H1 (cell line): ENCODE measurements around the gene AGPS. TPM values are rescaled to one million over a fixed set of nuclear protein-coding genes. Genes with fewer than 3 reads are reported as not detected.

ENCODE experiments used
- CTCF ChIA-PET: fragments of 300-600 bp; sonication (Branson Sonifier 250); formaldehyde crosslinking; loops from one replicate; lab custom pipeline; 2021; ENCODE audit not compliant: partially characterized antibody; lab: Charles Lee
- POLR2A ChIA-PET: fragments of 300-600 bp; sonication (Branson Sonifier 250); formaldehyde crosslinking; loops from one replicate; lab custom pipeline; 2021; ENCODE audit warnings: inconsistent platforms; ENCODE audit not compliant: partially characterized antibody; lab: Charles Lee
- DNase-seq, 2 experiments: peaks; one replicate each; pipeline versions ENCODE4 v3.0.0 to v3.0.0-alpha.2; 2010 to 2022; ENCODE audit warnings: low spot score in 2 of 2, low read depth in 1 of 2, mixed read lengths in 1 of 2
- FAIRE-seq: peaks from 2 replicates; lab custom pipeline; 2011; peaks lifted over from hg19 to GRCh38; lab: Jason Lieb, UNC
- H2AFZ ChIP-seq: 2 replicates; pipeline ENCODE4 v1.8.1; 2012; ENCODE audit warnings: low read length, inconsistent platforms
- H2AK5ac ChIP-seq: 2 replicates; pipeline ENCODE4 v1.6.1; 2013; ENCODE audit warnings: low read depth, low read length
- H2BK120ac ChIP-seq: replicated peaks from 2 replicates; pipeline ENCODE3; 2013; ENCODE audit warnings: low read depth, low read length, inconsistent platforms
- H2BK12ac ChIP-seq: 2 replicates; pipeline ENCODE4 v1.6.1; 2013; ENCODE audit warnings: low read depth, low read length
- H2BK15ac ChIP-seq: 2 replicates; pipeline ENCODE4 v1.6.1; 2013; ENCODE audit warnings: low read length
- H2BK20ac ChIP-seq: 2 replicates; pipeline ENCODE4 v1.6.1; 2013; ENCODE audit warnings: low read length
- H2BK5ac ChIP-seq: 2 replicates; pipeline ENCODE4 v1.6.1; 2013; ENCODE audit warnings: low read depth, low read length
- H3K14ac ChIP-seq: 2 replicates; pipeline ENCODE4 v1.6.1; 2013; ENCODE audit warnings: inconsistent platforms; ENCODE audit not compliant: insufficient read length
- H3K18ac ChIP-seq: 2 replicates; pipeline ENCODE4 v1.6.1; 2013; ENCODE audit warnings: low read length; ENCODE audit errors: extremely low read depth
- H3K23ac ChIP-seq: 2 replicates; pipeline ENCODE4 v1.6.1; 2013; ENCODE audit warnings: inconsistent platforms; ENCODE audit not compliant: insufficient read length
- H3K23me2 ChIP-seq: 2 replicates; pipeline ENCODE4 v1.6.1; 2013; ENCODE audit warnings: low read depth, low read length
- H3K27ac ChIP-seq: 2 replicates; pipeline ENCODE4 v1.6.1; 2011; ENCODE audit warnings: low read depth, low read length, inconsistent platforms
- H3K27me3 ChIP-seq, 4 experiments: replicated peaks in 1 of 4; 1 replicate in 1 of 4; 2 replicates in 3 of 4; pipeline versions ENCODE4 v1.6.1 to v1.8.1; 2011 to 2013; ENCODE audit warnings: low read length in 3 of 4, mild to moderate bottlenecking in 3 of 4, inconsistent platforms in 2 of 4, mixed read lengths in 2 of 4, moderate library complexity in 1 of 4; ENCODE audit not compliant: control insufficient read depth in 3 of 4, insufficient read depth in 3 of 4; ENCODE audit errors: extremely low read depth in 1 of 4
- H3K36me3 ChIP-seq, 4 experiments: 2 replicates each; pipeline versions ENCODE4 v1.6.1 to v1.8.1; 2011 to 2013; ENCODE audit warnings: mild to moderate bottlenecking in 4 of 4, low read length in 3 of 4, moderate library complexity in 2 of 4, control low read depth in 1 of 4, inconsistent platforms in 1 of 4; ENCODE audit not compliant: insufficient read depth in 4 of 4, control insufficient read depth in 2 of 4
- H3K4ac ChIP-seq: replicated peaks from 2 replicates; pipeline ENCODE3; 2013; ENCODE audit warnings: low read length, low read depth, mixed read lengths, inconsistent platforms; ENCODE audit not compliant: insufficient read length
- H3K4me1 ChIP-seq, 4 experiments: replicated peaks in 1 of 4; 1 replicate in 1 of 4; 2 replicates in 3 of 4; pipeline versions ENCODE4 v1.6.1 to v1.8.1; 2011 to 2013; ENCODE audit warnings: low read length in 3 of 4, inconsistent platforms in 2 of 4, mixed read lengths in 1 of 4; ENCODE audit not compliant: insufficient read depth in 4 of 4, control insufficient read depth in 3 of 4
- H3K4me2 ChIP-seq, 2 experiments: 2 replicates each; pipeline versions ENCODE4 v1.6.1 to v1.8.1; 2011 to 2013; ENCODE audit warnings: low read depth in 2 of 2, low read length in 2 of 2, control low read depth in 1 of 2, inconsistent platforms in 1 of 2, mild to moderate bottlenecking in 1 of 2; ENCODE audit not compliant: insufficient read depth in 1 of 2
- H3K4me3 ChIP-seq, 4 experiments: fragments of 200-600, 300-600 bp in 1 of 4; sonication (generic), shearing (Covaris generic), sonication (Bioruptor Twin) in 1 of 4; 2 replicates each; pipeline versions ENCODE4 v1.5.1 to v1.8.1; 2011 to 2016; ENCODE audit warnings: low read length in 4 of 4, low read depth in 3 of 4, control low read depth in 2 of 4, inconsistent platforms in 2 of 4, mild to moderate bottlenecking in 2 of 4, mixed read lengths in 1 of 4, moderate library complexity in 1 of 4; ENCODE audit not compliant: insufficient read depth in 2 of 4; ENCODE audit errors: extremely low read depth in 1 of 4
- H3K56ac ChIP-seq: replicated peaks from 2 replicates; pipeline ENCODE3; 2013; ENCODE audit warnings: low read depth, mild to moderate bottlenecking, mixed read lengths, low read length, inconsistent platforms; ENCODE audit not compliant: insufficient read length
- H3K79me1 ChIP-seq: 2 replicates; pipeline ENCODE4 v1.6.1; 2013; ENCODE audit warnings: low read depth, low read length, control low read depth
- H3K79me2 ChIP-seq, 2 experiments: 2 replicates each; pipeline versions ENCODE4 v1.6.1 to v1.8.1; 2012 to 2013; ENCODE audit warnings: low read length in 2 of 2, mild to moderate bottlenecking in 2 of 2, inconsistent platforms in 1 of 2; ENCODE audit not compliant: insufficient read depth in 2 of 2, control insufficient read depth in 1 of 2
- H3K9ac ChIP-seq, 4 experiments: replicated peaks in 1 of 4; 1 replicate in 1 of 4; 2 replicates in 3 of 4; pipeline versions ENCODE4 v1.6.1 to v1.8.1; 2011 to 2013; ENCODE audit warnings: low read depth in 3 of 4, low read length in 3 of 4, control low read depth in 2 of 4, mild to moderate bottlenecking in 2 of 4, moderate library complexity in 2 of 4, inconsistent platforms in 1 of 4; ENCODE audit errors: extremely low read depth in 1 of 4
- H3K9me3 ChIP-seq, 2 experiments: 2 replicates each; pipeline versions ENCODE4 v1.6.1 to v1.8.1; 2012 to 2013; ENCODE audit warnings: mild to moderate bottlenecking in 2 of 2, moderate library complexity in 2 of 2, control low read depth in 1 of 2, inconsistent platforms in 1 of 2, low read depth in 1 of 2, low read length in 1 of 2, mixed read lengths in 1 of 2; ENCODE audit not compliant: insufficient read depth in 2 of 2
- H4K20me1 ChIP-seq, 2 experiments: replicated peaks in 1 of 2; 2 replicates each; pipeline versions ENCODE3 to v1.8.1; 2011 to 2013; ENCODE audit warnings: inconsistent platforms in 2 of 2, low read length in 2 of 2, mild to moderate bottlenecking in 1 of 2; ENCODE audit not compliant: insufficient read depth in 2 of 2, control insufficient read depth in 1 of 2
- H4K5ac ChIP-seq: 2 replicates; pipeline ENCODE4 v1.6.1; 2013; ENCODE audit warnings: low read length, low read depth, mixed read lengths, inconsistent platforms; ENCODE audit not compliant: insufficient read length
- H4K8ac ChIP-seq: 2 replicates; pipeline ENCODE4 v1.8.0; 2013; ENCODE audit warnings: mild to moderate bottlenecking, moderate library complexity, low read length, inconsistent platforms; ENCODE audit not compliant: insufficient read depth; ENCODE audit errors: extremely low read depth
- H4K91ac ChIP-seq: replicated peaks from 2 replicates; pipeline ENCODE3; 2013; ENCODE audit warnings: low read length, mixed read lengths, inconsistent platforms; ENCODE audit not compliant: insufficient read length
- CEBPB ChIP-seq: IDR thresholded peaks from 2 replicates; pipeline ENCODE4 v1.6.1; 2012; ENCODE audit warnings: low read depth, low read length
- KDM1A ChIP-seq: fragments of 200-600, 300-600 bp; sonication (generic); IDR thresholded peaks from 2 replicates; pipeline ENCODE4 v1.7.1; 2016; ENCODE audit warnings: mild to moderate bottlenecking, low read length, borderline replicate concordance
- NRF1 ChIP-seq: IDR thresholded peaks from 2 replicates; pipeline ENCODE4 v1.6.1; 2011; ENCODE audit warnings: mild to moderate bottlenecking, low read depth, low read length, improper control_type of control experiment
- RAD21 ChIP-seq, 2 experiments: IDR thresholded peaks in 1 of 2; conservative IDR thresholded peaks in 1 of 2; 2 replicates each; pipeline ENCODE4 v1.6.1; 2011; ENCODE audit warnings: low read depth in 2 of 2, low read length in 2 of 2, improper control_type of control experiment in 1 of 2, inconsistent platforms in 1 of 2, mild to moderate bottlenecking in 1 of 2, moderate library complexity in 1 of 2
- SAP30 ChIP-seq: fragments of 300-600 bp; sonication (generic); IDR thresholded peaks from 2 replicates; pipeline ENCODE4 v1.7.1; 2012; ENCODE audit warnings: low read length, moderate library complexity, mild to moderate bottlenecking, inconsistent platforms; ENCODE audit not compliant: insufficient read depth, insufficient replicate concordance
- polyA plus RNA-seq, 7 experiments: library from polyadenylated mRNA; depleted of rRNA in 3 of 7; stranded (reverse) in 5 of 7; unstranded in 2 of 7; fragments of >200 nt in 5 of 7; fragments of 200-250 nt in 2 of 7; gene quantifications; 1 replicate in 5 of 7; 2 replicates in 1 of 7; 4 replicates in 1 of 7; pipeline versions ENCODE4 v1.2.1 to v1.2.3, GENCODE V29; 2011 to 2013; ENCODE audit warnings: missing spikeins in 2 of 7, mixed read lengths in 2 of 7
- total RNA-seq: library from RNA; stranded (reverse); fragmentation: NEBNext Ultra II Directional; extraction: Animal tissue kit (Norgen Biotek cat#: 25700); gene quantifications from 2 replicates; pipeline ENCODE4 v1.2.1, GENCODE V29; 2021
- TF ChIP-seq, protein P1 (sequence below), 3 experiments: IDR thresholded peaks; 1 replicate in 2 of 3; 2 replicates in 1 of 3; pipeline versions ENCODE4 v1.5.1 to v1.6.1; 2011; ENCODE audit warnings: low read length in 3 of 3, mild to moderate bottlenecking in 3 of 3, inconsistent platforms in 2 of 3, low read depth in 1 of 3, moderate library complexity in 1 of 3; ENCODE audit not compliant: insufficient read depth in 1 of 3; ENCODE audit errors: control extremely low read depth in 1 of 3

Gene AGPS
- total and polyA plus RNA-seq, 2 of the 8 experiments (the other 6 are each of a cell fraction or from before 2014, with no cell fraction given) = 7.3 to 57.8 TPM

DNA sequence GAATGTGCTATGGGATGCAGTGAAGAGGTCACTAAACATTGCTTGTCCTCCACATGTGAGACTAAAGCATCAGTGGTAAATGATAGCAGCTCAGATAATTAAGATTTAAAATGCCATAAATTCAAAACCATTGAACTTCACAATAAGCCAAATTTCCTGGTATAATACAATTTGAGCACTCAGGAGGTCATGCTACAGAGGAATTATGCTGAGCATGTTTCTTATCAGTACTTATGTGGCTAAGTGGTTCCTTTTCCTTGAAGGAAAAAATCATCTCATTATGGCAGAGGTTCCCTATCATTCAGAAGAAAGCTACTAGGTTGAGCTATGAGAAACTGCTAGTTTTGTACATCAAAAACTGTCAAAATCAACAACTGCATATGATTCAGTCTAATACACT lies 156.6 kb downstream of the AGPS start:
- TF ChIP-seq, protein P1, sequence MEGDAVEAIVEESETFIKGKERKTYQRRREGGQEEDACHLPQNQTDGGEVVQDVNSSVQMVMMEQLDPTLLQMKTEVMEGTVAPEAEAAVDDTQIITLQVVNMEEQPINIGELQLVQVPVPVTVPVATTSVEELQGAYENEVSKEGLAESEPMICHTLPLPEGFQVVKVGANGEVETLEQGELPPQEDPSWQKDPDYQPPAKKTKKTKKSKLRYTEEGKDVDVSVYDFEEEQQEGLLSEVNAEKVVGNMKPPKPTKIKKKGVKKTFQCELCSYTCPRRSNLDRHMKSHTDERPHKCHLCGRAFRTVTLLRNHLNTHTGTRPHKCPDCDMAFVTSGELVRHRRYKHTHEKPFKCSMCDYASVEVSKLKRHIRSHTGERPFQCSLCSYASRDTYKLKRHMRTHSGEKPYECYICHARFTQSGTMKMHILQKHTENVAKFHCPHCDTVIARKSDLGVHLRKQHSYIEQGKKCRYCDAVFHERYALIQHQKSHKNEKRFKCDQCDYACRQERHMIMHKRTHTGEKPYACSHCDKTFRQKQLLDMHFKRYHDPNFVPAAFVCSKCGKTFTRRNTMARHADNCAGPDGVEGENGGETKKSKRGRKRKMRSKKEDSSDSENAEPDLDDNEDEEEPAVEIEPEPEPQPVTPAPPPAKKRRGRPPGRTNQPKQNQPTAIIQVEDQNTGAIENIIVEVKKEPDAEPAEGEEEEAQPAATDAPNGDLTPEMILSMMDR (IDR thresholded peaks at IDR 0.05; ENCODE audit: control extremely low read depth in 1 of 3, insufficient read depth in 1 of 3, low read depth in 1 of 3, low read length in 3 of 3) = no peak
- no peak for TF ChIP-seq NRF1
- no peak for TF ChIP-seq RAD21 (IDR thresholded peaks at IDR 0.05 in 1 of 2, conservative IDR thresholded peaks at IDR 0.05 in 1 of 2; ENCODE audit: low read depth in 2 of 2, low read length in 2 of 2)
- no peak for TF ChIP-seq SAP30
- no peak for TF ChIP-seq CEBPB
- no peak for TF ChIP-seq KDM1A
- TF ChIP-seq, all 59 proteins: peak for 0
- Histone ChIP-seq H2BK12ac (no peak overlapping the region), H2BK120ac (no peak overlapping the region), H3K4me2 (no peak overlapping the region), H3K14ac (no peak overlapping the region), H3K18ac (no peak overlapping the region), H3K4ac (no peak overlapping the region), H2AK5ac (no peak overlapping the region), H4K20me1 (no peaks in the 10 kb centered on the region), H3K9me3 (peaks cover 16 to 17% of the 10 kb centered on the region in 2 experiments), H4K91ac (no peak overlapping the region), H3K36me3 (no peaks in the 10 kb centered on the region; a peak in 1 of 8 replicates), H3K9ac (no peak overlapping the region), H4K8ac (no peak overlapping the region), H3K27me3 (no peaks in the 10 kb centered on the region), H2BK20ac (no peak overlapping the region), H3K27ac (no peak overlapping the region), H2BK5ac (no peak overlapping the region), H3K4me3 (no peak overlapping the region), H2AFZ (no peak overlapping the region), H3K23me2 (peaks cover 7% of the 10 kb centered on the region; the same call in 1 of the 2 replicates), H3K4me1 (0 out of 7 replicates have a peak, but pooled peaks cover 0 to 3% (median 0%) of the 10 kb centered on the region in 4 experiments), H3K79me2 (no peaks in the 10 kb centered on the region), H3K56ac (no peak overlapping the region), H3K79me1 (no peaks in the 10 kb centered on the region), H3K23ac (no peak overlapping the region), H2BK15ac (no peak overlapping the region), H4K5ac (no peak overlapping the region)
- DNase-seq (no peak), FAIRE-seq (no peak)
- CTCF ChIA-PET = interaction anchor here (0.9 to 1.2 kb wide), 2 partner anchors 56 to 151 kb away, joined by 3 to 4 read pairs; no protein-coding TSS in a partner anchor
- POLR2A ChIA-PET = no interaction called here
